ENCODE results near the gene CHCHD1.
"Not testable (repeated sequence)": the region's sequence is repeated elsewhere in the genome, so short reads cannot be mapped to it uniquely, and the experiment has no call there.

CHCHD1 gene

DNA sequence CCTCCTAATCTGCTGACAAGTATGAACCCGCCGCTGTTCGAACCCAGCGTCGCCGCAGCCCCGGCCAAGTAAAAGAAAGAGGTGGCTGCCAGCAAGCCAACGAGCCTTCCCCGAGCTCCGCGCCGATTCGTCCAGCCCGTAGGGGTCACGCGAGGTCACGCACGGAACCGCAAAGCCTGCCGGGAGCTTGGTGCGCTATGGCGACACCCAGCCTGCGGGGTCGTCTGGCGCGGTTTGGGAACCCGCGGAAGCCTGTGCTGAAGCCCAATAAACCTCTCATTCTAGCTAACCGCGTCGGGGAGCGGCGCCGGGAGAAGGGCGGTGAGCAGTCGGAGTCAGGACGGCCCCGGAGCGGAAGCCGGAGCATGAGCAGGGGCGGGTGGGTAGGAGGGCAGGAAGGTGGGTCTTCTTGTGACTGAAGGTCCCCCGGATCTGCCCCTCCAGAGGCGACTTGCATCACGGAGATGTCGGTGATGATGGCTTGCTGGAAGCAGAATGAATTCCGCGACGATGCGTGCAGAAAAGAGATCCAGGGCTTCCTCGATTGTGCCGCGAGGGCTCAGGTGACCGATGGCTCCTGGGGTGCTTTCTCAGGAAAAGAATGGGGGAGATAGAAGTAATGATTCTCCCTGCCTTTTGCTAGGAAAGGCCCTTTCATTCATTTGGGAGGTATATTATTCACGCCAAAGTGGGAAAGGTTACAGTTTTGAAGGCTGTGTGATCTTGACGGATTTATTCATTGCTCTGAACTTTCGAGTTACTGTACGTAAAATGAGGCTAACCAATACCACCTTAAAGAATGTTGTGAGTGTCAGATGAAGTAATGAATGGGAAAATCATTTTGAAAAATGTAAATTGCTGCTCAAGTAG, at the start of gene CHCHD1:
CHCHD1 (plus strand) TSS at position 170 of the 870 bp plus-strand sequence; CDS start at position 198, 28 bp downstream.
- peak; percentile 70 for DNase-seq

DNA sequence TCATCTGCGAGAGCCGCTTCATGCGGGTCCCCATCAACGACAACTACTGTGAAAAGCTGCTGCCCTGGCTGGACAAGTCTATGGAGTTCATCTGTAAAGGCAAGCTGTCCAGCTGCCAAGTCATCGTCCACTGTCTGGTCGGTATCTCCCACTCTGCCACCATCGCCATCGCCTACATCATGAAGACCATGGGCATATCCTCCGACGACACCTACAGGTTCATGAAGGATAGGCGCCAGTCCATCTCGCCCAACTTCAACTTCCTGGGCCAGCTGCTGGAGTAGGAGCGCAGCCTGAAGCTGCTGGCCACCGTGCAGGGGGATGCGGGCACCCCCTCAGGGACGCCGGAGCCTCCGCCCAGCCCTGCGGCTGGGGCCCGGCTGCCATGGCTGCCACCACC, 49.4 kb upstream of the CHCHD1 start:
- DNase-seq, result no peak

DNA sequence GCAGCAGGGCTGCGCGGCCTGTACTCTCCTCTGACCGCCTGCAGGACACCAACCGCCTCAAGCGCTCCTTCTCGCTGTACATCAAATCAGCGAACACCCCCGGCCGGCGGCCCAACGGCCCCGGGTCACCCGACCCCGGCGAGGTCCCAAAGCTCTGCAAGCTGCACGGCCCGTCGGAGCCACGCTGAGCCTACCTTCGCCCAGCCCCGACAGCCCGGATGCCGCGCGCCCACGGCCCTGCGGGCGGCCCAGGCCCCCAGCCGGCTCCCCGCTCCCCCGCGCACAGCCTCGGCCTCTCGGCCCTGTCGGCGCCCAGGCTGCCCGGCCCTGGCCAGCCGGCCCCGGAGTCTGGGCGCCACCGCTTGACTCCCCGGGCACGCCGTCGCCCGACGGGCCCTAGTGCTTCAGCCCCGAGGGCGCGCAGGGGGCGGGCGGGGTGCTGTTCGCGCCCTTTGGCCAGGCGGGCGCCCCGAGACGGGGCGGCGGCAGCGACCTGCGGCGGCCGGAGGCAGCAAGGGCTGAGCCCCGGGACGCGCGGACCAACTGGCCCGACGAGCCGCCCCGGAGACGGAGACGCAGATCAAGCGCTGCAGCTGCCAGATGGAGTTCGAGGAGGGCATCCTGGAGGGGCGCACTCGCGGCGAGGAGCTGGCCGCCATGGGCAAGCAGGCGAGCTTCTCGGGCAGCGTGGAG, 48.8 kb upstream of the CHCHD1 start:
- no peak for DNase-seq

DNA sequence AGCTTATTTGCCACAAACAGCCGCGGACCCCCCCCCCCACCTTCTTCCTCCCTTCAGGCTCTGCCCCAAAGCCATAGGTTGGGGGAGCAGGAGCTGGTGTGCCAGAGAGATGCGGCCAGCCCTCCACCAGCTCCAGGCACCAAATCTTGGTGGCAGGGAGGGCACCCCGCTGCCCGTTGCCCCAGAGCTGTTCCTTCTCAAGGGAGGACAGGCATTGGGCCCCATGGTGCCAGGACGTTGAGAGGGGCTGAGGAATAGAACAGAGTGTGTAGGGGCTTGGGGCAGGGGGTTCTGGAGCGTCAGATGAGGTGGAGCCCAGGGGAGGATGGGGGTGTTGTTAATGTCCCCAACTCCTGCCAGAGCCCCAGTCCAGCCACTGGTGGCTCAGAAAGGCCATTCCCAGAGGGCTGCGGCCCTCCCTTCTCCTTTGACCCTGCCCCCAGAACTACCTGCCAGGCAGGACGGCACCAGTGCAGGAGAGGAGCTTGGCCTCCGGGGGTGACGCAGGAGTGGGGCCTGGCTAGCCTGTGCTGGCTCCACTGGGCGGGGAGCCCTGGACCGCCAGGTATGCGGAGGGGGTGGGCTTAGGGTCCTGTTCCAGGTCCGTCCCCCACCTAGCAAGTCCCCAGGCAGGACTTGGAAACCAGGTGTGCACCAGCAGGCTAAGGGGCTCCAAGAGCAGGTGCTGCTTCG, 47.7 kb upstream of the CHCHD1 start:
- no peak for DNase-seq

DNA sequence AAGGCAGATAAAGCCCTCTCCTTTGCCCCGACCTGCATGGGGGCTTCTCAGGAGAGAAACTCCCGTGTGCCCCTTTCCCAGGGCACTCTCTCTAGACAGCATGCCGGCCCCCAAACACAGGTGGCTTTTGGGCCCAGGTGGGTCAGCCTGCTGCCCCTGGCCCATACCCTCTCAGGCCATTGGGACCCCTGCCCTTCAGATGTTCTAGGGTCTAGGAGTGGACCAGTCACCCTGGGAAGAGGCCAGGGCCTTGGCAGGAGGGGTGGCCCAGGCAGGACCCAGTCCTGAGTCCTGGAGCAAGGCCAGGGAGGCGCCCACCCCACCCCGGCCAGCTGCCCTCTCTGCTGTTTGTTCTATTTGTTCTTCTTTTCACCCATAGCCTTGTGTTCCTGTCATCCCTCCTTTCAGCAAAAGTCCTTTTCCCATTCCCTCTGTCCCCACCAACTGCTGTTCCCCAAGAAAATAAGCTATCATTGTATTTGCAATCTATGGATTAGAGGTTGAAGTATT, 47.0 kb upstream of the CHCHD1 start:
- DNase-seq, result no peak

DNA sequence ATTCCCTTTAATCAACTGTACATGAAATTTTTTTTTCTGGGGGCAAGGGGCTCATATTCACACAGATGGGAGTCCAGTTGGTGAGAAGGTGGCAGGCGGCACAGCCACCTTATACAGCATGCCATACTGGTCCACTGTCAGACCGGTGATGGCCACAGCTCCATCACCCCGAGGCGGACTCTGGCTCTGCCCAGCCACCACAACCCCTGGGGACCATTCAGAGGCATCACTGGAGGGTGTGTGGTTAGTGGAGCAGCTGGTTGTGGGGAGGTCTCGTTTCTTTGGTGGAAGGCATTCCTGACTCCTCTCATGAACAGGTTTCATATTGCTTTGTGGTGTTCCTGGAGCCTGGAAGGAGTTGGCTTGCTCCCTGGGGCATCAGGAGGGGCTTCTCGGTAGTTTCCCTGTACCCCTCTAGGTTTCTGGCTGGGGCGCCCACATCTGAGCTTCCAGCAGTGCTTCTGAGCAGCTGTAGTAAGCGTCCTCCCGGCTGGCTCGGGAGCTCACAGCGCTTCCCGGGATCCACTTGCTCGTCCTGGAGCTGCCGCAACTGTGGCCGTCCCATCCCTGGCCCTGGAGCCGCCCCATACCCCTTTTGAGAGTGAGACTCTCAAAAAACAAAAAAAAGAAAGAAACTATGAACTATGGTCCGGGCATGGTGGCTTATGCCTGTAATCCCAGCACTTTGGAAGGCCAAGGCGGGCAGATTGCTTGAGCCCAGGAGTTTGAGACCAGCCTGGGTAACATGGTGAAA, 41.2 kb upstream of the CHCHD1 start:
- not testable (repeated sequence) for DNase-seq

DNA sequence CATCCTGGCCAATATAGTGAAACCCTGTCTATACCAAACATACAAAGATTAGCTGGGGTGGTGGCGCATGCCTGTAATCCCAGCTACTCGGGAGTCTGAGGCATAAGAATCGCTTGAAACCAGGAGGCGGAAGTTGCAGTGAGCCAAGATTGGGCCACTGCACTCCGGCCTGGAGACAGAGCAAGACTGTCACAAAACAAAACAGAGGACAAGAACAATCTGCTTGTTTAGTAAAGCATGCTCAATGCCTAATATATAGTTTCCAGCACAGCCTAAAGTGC, 39.5 kb upstream of the CHCHD1 start:
- no peak for DNase-seq

DNA sequence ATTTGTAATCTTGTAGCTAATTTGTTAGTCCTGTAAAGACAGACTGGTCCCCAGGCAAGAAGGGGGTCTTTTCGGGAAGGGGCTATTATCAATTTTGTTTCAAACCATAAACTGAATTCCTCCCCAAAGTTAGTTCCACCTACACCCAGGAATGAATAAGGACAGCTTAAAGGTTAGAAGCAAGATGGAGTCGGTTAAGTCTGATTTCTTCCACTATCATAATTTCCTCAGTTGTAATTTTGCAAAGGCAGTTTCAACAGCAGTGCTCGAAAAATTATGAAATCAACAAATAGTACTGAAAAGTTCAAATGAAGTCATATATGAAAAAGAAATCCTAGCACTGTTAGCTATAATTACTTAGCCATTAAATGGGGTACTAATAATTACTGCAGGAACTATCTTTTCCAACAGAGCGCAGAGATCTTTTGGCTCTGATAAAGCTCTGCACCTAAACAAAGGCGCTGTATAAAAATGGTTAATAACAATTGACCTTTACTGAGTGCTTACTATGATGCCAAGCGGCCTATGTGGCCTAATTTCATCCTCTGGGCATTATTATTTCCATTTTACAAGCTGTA, 38.4 kb upstream of the CHCHD1 start:
- DNase-seq, result no peak

DNA sequence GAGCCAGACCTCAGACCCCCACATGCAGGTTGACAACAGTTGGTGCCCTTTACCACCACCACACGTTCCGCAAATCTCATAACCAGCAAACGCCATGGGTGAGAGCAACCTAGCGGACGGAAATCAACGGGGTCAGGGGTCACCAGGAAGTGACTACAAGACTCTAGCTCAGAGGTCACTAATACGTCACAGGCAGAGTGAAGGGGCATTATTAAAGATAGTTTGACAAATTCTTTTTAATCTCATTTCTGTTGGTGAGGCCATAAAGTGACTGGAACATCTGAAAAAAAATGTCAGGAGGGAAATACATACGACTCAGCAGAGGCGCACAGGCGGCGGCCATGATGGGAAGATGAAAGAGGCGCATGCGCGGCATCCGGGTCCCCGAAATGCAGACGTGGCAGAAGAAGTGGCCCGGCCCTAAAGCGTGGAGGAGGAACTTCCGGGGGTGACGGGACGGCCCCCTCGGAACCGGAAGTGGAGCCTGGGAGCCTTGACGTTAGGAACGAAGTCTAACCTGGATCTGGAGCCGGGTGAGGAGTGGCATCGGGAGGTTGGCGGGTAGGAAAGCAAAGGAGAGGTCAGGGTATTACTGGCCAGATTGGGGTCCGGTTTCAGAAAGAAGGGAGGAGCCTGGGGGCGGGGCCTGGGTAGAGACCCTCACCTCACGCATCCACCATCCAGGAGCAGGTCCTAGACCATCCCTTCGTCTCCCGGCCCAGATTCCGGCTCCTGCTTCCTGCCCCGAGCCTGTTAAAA, 37.8 kb upstream of the CHCHD1 start, which contains the start of gene SEC24C:
SEC24C (plus strand) TSS at position 468 of the 759 bp plus-strand sequence. CDS start 2,461 bp downstream, outside the sequence.
- DNase-seq, result peak; percentile 90

DNA sequence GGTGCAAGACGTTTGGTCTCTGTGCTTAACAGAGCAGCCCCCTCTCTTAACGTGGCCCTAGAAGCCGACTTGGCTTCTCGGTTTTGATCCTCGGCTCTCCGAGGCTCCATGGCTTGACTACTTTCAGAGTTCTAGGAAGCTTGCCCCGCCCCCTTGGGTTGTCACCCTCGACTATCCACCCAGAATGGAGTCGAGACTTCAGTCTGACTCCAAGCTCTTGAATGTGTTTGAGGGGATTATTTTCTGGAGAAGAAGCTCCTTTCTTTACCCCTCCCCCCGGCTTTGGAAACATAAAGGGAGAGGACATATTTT, 37.2 kb upstream of the CHCHD1 start:
- no peak for DNase-seq

DNA sequence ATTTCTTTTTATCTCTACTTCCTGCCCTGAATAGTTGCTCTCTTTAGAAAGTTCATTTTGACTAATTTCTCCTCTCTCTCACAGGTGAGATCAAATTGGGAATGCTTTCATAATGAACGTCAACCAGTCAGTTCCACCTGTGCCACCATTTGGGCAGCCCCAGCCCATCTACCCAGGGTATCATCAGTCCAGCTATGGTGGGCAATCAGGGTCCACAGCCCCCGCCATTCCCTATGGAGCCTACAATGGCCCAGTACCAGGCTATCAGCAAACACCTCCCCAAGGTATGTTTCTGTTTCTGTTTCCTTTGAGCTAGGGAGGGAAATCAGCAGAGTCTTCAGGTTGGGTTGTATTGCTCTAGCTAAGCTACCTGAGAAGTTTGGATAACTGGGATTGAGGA, 35.1 kb upstream of the CHCHD1 start:
- no peak for DNase-seq

DNA sequence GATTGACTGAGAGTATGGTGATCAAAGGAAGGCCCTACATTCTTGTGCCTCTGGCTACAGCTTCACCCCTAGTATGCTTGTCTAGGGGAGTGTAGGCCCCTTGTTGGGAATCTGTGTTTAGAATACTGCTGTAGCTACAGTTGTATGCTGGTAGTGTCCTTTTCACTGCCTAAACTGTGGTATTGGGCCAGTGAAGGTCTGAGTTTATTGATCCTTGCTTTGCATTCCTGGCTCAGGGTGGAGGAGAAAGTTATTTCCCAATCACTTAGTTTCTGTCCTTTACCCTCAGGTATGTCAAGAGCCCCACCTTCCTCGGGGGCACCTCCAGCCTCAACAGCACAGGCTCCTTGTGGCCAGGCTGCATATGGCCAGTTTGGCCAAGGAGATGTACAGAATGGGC, 31.0 kb upstream of the CHCHD1 start:
- no peak for DNase-seq

DNA sequence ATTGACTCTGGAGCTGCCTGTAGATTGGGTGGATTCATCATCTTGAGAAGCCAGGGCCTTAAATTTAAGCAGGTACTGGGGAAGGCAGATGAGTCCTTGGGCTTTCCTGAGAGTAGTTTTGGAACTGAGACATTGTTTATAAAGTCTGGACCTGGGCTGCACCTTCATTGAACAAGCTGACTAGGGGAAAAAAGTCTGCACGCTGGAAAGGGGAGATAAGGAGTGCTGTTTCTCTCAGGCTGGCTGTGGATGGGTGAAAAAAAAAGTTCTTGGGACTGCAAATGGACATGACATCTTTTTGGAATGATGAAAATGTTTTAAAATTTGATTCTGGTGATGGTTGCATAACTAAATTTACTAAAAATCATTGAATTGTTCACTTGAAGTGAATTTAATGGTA, 25.7 kb upstream of the CHCHD1 start:
- no peak for DNase-seq

DNA sequence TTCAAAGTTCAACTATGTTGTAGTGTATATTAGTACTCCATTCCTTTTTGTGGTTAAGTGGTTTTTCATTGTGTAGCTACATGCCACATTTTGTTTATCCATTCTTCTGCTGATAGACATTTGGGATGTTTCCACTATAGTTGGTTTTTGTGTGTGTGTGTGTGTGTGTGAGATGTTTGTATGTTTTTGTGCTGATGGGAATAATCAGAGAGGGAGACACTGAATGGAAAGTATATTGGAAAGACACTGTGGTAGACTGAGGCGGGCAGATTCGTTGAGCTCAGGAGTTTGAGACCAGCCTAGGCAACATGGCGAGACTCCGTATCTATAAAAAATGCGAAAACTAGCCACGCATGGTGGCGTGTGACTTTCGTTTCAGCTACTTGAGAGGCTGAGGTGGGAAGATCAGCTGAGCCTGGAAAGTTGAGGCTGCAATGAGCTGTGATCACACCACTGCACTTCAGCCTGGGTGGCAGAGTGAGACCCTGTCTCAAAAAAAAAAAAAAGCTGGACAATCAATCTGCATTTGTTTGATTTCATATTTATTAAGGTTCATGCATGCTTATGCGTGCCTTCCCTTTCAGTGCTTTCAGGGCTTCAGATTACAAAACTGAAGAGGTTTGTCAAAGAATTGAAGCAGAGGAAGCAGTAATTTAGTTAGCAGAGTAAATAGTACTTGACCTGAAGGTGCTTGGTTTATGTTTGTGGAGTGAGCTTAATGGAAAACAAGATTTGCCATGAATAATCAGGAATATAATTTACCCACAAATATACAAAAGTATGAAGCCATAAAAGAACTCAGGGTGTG, 22.9 kb upstream of the CHCHD1 start:
- no peak for DNase-seq

DNA sequence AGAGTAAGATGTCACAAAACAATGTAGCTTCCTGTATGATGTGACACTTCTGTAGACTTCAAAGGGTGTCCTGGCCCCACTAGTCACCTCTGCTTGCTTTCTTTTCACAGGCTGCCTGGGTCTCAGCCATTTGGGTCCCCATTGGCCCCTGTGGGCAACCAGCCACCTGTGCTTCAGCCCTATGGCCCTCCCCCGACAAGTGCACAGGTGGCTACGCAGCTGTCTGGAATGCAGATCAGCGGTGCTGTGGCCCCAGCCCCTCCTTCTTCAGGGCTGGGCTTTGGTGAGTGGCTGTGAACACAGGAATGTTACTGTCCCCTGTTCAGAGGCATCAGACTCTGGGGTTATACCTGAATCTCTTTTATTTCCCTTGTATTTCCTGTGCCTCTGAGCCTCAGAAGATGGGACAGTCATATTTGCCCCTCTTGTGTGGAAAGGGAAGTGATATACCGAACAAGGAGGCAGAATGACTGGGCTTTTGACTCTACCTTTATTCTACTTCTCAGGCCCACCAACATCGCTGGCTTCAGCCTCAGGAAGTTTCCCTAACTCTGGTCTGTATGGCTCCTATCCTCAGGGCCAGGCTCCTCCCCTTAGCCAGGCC, 22.2 kb upstream of the CHCHD1 start:
- no peak for DNase-seq

DNA sequence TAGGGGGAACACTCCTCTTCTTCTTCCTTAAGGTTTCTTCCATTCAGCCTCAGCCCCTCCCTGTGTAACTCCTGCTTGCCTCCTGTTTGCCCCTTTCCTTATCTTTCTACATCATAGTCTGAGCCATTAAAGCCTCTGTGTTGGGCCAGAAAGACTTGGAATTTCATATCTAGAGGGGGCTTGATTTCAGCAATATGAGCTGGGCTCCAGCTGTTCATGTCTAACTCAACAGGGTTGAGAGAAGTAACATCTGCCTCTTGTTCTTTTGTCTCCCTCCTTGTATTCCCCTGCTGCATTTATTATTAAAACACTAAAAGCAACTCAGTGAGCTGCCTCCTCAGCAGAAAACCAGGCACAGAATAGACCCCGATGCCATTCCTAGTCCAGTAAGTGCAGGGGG, 20.1 kb upstream of the CHCHD1 start:
- no peak for DNase-seq

DNA sequence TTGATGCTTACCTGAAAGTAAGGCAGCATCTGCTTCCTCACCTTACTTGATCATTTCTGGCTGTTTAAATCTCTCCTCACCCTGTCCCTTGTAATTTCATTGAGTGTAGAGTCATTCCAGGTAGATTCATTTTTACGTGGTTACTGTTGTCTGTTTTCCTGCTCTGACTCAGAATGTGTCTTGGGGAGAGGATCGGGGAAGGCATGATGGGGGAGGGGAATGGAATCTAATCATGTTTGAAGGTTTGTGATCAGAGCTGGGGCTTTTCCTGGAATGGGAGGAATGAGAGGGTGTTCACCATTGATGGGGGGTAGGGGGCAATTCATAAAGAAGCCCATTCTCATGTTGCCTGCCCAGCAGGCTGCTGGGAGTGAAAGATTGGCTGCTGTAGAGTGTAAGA, 18.9 kb upstream of the CHCHD1 start:
- DNase-seq, result no peak

DNA sequence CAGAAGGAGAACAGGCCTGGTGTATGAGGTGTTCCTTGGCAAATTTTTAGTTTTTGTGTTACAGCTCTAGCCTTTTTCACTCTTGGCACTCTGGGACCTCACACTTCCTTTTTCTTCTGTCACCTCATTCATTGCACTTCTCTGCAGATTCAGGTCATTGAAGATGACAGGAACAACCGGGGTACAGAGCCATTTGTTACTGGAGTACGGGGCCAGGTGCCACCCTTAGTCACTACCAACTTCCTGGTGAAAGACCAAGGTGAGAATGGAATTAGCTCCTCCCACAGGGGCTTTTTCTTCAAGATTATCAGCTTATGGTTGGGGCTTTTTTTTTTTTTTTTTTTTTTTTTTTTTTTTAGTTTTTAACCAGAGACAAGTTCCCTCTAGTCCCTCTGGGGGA, 18.5 kb upstream of the CHCHD1 start:
- DNase-seq, result no peak

DNA sequence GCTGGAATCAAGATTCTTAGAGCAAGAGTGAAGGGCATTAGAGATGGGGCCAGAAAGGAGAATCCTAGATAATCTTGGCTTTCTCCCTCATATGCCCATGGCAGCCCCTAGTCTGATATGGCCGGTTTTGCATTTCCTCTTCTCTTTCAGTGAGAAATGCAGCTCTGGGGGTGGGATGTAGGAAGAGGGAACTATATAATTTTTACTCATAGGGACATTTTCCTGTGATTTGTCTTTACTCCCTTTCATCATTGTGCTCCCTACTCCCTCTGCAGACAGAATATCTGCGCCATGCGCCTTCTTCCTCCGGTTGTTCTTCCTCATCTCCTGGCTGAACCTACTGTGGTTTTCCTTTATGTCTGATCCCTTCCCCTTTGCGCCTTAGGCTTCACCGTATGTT, 16.8 kb upstream of the CHCHD1 start:
- DNase-seq, result no peak

DNA sequence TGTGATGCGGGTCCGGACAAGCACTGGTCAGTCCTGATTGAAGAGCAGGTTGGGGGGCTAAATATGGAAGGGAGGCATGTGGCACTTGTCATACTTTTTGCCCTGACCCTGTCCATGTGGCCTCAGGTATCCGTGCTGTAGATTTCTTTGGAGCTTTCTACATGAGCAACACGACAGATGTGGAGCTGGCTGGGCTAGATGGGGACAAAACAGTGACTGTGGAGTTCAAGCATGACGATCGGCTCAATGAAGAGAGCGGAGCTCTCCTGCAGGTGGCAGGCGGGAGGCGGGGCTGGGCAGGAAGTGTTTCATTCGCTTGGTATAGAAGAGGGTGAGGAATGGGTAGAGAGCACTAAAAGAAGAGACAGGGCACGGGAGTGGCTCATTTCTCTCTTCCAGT, 13.0 kb upstream of the CHCHD1 start:
- DNase-seq, result no peak

DNA sequence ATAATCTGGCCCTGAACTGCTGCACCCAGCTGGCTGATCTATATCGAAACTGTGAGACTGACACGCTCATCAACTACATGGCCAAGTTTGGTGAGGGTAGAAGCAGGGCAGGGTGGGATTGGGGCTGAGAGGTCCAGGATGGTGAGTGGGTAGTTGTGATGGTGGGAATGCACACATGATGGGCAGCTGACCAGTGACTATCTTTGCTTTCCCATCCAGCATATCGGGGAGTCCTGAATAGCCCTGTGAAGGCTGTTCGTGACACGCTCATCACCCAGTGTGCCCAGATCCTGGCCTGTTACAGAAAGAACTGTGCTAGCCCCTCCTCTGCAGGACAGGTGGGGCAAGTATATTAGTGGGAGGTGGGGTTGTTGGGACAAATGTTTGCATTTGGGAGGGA, 12.5 kb upstream of the CHCHD1 start:
- no peak for DNase-seq
